ENCODE results near the gene CYTH3. TPM values are rescaled to one million over a fixed set of nuclear protein-coding genes. Genes with fewer than 3 reads are reported as not detected.

CYTH3 gene
- total and polyA plus RNA-seq, 2 of the 4 experiments (the other 2 are of a cell fraction), result 14.2 to 34.8 TPM

DNA sequence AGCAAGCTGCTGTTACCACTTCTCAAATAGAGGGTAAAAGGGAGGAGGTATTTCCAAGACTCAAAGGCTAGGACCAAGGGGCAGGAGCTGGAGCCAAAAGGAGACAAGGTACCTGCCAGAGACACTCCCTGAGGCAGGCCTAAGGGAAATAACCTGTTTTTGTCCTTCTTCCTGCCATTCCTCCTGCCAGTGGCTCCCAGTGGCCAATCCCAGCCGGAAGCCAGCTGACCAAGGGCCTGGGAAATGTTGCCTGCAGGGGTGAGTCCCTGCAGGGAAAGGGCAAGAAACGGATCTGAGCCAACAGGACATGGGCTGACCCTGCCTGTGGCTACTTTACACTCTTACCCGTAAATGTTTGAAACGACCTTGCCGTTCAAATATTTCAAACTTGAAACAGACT, 3.5 kb downstream of the CYTH3 start:
- Histone ChIP-seq H2AK5ac (ENCODE audit: low read depth, low read length) (no peak overlapping the region), H3K27ac (ENCODE audit: insufficient read depth, low read length) (no peak overlapping the region), H3K27me3 (ENCODE audit: control insufficient read depth, insufficient read depth, low read length) (no peaks in the 10 kb centered on the region), H3K4me1 (ENCODE audit: control insufficient read depth, insufficient read depth, low read length) (0 out of 2 replicates have a peak, but pooled peaks cover 5% of the 10 kb centered on the region), H2BK20ac (ENCODE audit: low read depth, low read length) (no peak overlapping the region), H3K9me1 (ENCODE audit: insufficient read depth, low read length) (peaks cover 14% of the 10 kb centered on the region), H3K4me2 (ENCODE audit: low read depth, low read length) (no peak overlapping the region), H2AK9ac (replicated peaks; ENCODE audit: low read depth, low read length, poor library complexity) (no peak overlapping the region), H3K9ac (ENCODE audit: low read depth, low read length) (no peak overlapping the region), H3K56ac (ENCODE audit: extremely low read depth, insufficient read depth, low read length) (no peak overlapping the region), H2AFZ (replicated peaks; ENCODE audit: low read length, poor library complexity) (no peak overlapping the region), H3K4ac (ENCODE audit: low read depth, low read length) (no peak overlapping the region), H2BK15ac (ENCODE audit: low read depth, low read length) (no peak overlapping the region), H3K14ac (replicated peaks; ENCODE audit: low read depth, low read length) (no peak overlapping the region), H4K91ac (ENCODE audit: insufficient read depth, low read depth, low read length) (no peak overlapping the region), H3K79me1 (ENCODE audit: low read depth in 1 of 2, low read length in 2 of 2) (peaks cover 32 to 70% of the 10 kb centered on the region in 2 experiments), H3K18ac (ENCODE audit: low read depth, low read length) (no peak overlapping the region), H3K4me3 (ENCODE audit: insufficient read depth, low read depth, low read length) (no peak overlapping the region), H2BK5ac (ENCODE audit: low read depth, low read length, poor library complexity, severe bottlenecking) (no peak overlapping the region), H3K36me3 (ENCODE audit: control insufficient read depth, insufficient read depth, low read length) (0 out of 2 replicates have a peak, but pooled peaks cover 1% of the 10 kb centered on the region), H4K20me1 (ENCODE audit: insufficient read depth, low read length) (peaks cover 44% of the 10 kb centered on the region; the same call in 1 of the 2 replicates), H4K5ac (ENCODE audit: low read depth, low read length) (no peak overlapping the region), H2BK120ac (ENCODE audit: low read depth, low read length) (no peak overlapping the region), H3K23ac (ENCODE audit: low read depth, low read length) (peak overlapping the region; percentile 50; the same call in 1 of the 2 replicates), H4K8ac (ENCODE audit: low read depth in 2 of 2, low read length in 2 of 2) (no peak overlapping the region; a peak in 1 of 4 replicates), H3K9me3 (ENCODE audit: control insufficient read depth, insufficient read depth, low read length) (no peaks in the 10 kb centered on the region)
- intact Hi-C loops (cut with micrococcal nuclease) (no loop called here), in situ Hi-C loops (cut with MboI; ENCODE audit: low sequenced_read_pairs) (no loop called here), dilution Hi-C loops (cut with HindIII; ENCODE audit: low sequenced_read_pairs, unreplicated experiment) (no loop called here)
- no peak for DNase-seq
- no peak for ATAC-seq (ENCODE audit: low read depth)
- no CpG with 5 or more reads among the region's 5 CpGs for WGBS, 2 experiments (ENCODE audit: extremely low coverage in 2 of 2, insufficient read length in 1 of 2)
- ChIA-PET CTCF (no interaction called here), POLR2A (ENCODE audit: unreplicated experiment) (no interaction called here)
- no TSS peak for BruUV-seq (replicated peaks)
- TF ChIP-seq, protein P1, sequence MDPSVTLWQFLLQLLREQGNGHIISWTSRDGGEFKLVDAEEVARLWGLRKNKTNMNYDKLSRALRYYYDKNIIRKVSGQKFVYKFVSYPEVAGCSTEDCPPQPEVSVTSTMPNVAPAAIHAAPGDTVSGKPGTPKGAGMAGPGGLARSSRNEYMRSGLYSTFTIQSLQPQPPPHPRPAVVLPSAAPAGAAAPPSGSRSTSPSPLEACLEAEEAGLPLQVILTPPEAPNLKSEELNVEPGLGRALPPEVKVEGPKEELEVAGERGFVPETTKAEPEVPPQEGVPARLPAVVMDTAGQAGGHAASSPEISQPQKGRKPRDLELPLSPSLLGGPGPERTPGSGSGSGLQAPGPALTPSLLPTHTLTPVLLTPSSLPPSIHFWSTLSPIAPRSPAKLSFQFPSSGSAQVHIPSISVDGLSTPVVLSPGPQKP (IDR thresholded peaks at IDR 0.05; ENCODE audit: borderline replicate concordance, low read depth, low read length), result no peak
- TF ChIP-seq CHD1 (IDR thresholded peaks at IDR 0.05; ENCODE audit: low read depth, low read length) (no peak), RAD21 (IDR thresholded peaks at IDR 0.05; ENCODE audit: low read length) (no peak), MAZ (IDR thresholded peaks at IDR 0.05; ENCODE audit: borderline replicate concordance, low read depth, low read length) (no peak), FOS (IDR thresholded peaks at IDR 0.05; ENCODE audit: low read depth, low read length) (no peak), BHLHE40 (IDR thresholded peaks at IDR 0.05; ENCODE audit: low read depth, low read length) (no peak), MXI1 (IDR thresholded peaks at IDR 0.05; ENCODE audit: borderline replicate concordance, low read depth, low read length) (no peak), NFE2L2 (IDR thresholded peaks at IDR 0.05; ENCODE audit: low read depth, low read length) (no peak), POLR2A (IDR thresholded peaks at IDR 0.05; ENCODE audit: low read depth, low read length) (no peak), SMC3 (IDR thresholded peaks at IDR 0.05; ENCODE audit: low read depth, low read length) (no peak), MAFK (IDR thresholded peaks at IDR 0.05; ENCODE audit: low read depth, low read length) (no peak)
- TF ChIP-seq, protein P2, sequence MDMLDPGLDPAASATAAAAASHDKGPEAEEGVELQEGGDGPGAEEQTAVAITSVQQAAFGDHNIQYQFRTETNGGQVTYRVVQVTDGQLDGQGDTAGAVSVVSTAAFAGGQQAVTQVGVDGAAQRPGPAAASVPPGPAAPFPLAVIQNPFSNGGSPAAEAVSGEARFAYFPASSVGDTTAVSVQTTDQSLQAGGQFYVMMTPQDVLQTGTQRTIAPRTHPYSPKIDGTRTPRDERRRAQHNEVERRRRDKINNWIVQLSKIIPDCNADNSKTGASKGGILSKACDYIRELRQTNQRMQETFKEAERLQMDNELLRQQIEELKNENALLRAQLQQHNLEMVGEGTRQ (IDR thresholded peaks at IDR 0.05; ENCODE audit: low read depth, low read length), result no peak
